HPDE6-E6E7 (cell line): ENCODE measurements around the gene CA9.
A peak's percentile ranks its signal among the peaks of the same experiment; 100 is the strongest.
"Not testable (repeated sequence)": the region's sequence is repeated elsewhere in the genome, so short reads cannot be mapped to it uniquely, and the experiment has no call there.

Experiments used
- DNase-seq: peaks from one replicate; pipeline ENCODE4 v3.0.0; 2011; ENCODE audit warnings: missing footprints; ENCODE audit errors: extremely low spot score

Gene CA9

DNA sequence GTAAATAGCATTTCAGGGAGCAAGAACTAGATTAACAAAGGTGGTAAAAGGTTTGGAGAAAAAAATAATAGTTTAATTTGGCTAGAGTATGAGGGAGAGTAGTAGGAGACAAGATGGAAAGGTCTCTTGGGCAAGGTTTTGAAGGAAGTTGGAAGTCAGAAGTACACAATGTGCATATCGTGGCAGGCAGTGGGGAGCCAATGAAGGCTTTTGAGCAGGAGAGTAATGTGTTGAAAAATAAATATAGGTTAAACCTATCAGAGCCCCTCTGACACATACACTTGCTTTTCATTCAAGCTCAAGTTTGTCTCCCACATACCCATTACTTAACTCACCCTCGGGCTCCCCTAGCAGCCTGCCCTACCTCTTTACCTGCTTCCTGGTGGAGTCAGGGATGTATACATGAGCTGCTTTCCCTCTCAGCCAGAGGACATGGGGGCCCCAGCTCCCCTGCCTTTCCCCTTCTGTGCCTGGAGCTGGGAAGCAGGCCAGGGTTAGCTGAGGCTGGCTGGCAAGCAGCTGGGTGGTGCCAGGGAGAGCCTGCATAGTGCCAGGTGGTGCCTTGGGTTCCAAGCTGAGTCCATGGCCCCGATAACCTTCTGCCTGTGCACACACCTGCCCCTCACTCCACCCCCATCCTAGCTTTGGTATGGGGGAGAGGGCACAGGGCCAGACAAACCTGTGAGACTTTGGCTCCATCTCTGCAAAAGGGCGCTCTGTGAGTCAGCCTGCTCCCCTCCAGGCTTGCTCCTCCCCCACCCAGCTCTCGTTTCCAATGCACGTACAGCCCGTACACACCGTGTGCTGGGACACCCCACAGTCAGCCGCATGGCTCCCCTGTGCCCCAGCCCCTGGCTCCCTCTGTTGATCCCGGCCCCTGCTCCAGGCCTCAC, at the start of gene CA9:
CA9 (plus strand) TSS at position 797 of the 893 bp plus-strand sequence; CDS start at position 829, 32 bp downstream.
- DNase-seq: peak; percentile 54

GRCh38 chr9:35627575-35627974, 46.2 kb upstream of the CA9 start:
- DNase-seq: no peak

GRCh38 chr9:35628389-35628991, 45.2 kb upstream of the CA9 start:
- DNase-seq: no peak

GRCh38 chr9:35629597-35629996, 44.1 kb upstream of the CA9 start:
- no peak for DNase-seq

GRCh38 chr9:35635730-35636129, 38.0 kb upstream of the CA9 start:
- DNase-seq: no peak

DNA sequence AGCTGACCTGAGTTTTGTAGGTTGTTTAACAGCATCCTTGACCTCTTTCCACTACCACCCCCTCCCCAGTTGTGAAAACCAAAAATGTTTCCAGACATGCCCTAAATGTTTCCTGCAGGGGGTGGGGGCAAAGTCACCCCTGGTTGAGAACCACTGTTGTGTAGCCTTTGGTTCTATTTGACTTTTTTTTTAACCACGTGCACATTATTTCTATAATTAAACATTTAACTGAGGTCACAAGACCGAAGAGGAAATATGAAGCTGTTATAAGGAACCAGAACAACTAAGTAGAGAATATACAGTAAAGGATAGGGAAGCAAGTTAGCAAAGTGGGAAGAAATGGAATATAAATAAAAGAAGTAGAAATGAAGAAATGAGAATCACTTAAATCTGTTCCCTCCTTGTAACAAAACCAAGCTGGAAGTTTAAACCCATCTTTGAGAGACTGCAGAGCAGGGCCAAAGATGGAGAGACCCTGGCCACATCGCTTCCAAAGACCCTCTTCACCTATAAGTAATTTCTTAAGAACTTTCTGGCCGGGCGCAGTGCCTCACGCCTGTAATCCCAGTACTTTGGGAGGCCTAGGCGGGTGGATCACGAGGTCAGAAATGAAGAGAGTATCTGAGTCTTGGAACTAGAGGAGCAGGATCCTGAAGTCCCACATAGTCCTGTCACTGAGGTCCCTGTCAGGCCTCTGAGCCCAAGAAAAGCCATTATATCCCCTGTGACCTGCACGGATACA, 37.4 kb upstream of the CA9 start:
- DNase-seq: no peak

DNA sequence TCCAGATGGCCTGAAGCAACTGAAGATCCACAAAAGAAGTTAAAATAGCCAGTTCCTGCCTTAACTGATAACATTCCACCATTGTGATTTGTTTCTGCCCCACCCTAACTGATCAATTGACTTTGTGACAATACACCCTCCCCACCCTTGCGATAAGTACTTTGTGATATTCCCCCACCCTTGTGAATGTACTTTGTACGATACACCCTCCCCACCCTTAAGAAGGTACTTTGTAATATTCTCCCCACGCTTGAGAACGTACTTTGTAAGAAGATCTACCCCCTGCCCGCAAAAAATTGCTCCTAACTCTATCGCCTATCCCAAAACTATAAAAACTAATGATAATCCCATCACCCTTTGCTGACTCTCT, 36.9 kb upstream of the CA9 start:
- DNase-seq: not testable (repeated sequence)

DNA sequence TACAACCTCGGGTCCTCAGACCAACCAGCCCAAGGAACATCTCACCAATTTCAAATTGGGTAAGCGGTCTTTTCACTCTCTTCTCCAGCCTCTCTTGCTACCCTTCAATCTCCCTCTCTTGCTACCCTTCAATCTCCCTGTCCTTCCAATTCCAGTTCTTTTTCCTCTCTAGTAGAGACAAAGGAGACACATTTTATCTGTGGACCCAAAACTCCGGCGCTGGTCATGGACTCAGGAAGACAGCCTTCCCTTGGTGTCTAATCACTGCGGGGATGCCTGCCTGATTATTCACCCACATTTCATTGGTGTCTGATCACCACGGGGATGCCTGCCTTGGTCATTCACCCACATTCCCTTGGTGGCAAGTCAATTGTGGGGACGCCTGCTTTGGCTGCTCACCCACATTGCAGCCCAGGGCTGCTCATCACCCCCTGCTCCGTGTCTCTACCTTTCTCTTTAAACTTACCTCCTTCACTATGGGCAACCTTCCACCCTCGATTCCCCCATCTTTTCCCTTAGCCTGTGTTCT, 36.2 kb upstream of the CA9 start:
- not testable (repeated sequence) for DNase-seq

- not testable (repeated sequence) for DNase-seq
Observed at GRCh38 chr9:35638751-35639150, 35.0 kb upstream of the CA9 start.

DNA sequence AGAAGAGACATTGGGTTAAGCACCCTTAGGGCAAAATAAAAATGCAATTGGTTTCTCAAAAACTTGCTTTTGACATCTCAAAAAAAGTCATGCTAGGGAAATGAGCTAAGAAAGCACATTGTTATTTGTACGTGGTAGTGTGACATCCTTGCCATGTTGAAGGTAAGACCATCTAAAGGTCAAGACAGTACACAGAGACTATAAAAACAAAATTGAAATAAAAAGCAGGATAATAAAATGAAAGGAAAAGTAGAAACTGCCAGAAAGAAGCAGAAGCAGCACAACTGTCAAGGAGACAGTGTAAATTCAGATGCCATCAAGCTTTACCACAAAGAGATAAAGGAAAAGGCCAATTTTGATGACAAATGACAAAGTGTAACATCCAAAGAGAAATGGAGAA, 34.5 kb upstream of the CA9 start:
- DNase-seq: not testable (repeated sequence)

GRCh38 chr9:35639631-35640030, 34.1 kb upstream of the CA9 start:
- DNase-seq: no peak

DNA sequence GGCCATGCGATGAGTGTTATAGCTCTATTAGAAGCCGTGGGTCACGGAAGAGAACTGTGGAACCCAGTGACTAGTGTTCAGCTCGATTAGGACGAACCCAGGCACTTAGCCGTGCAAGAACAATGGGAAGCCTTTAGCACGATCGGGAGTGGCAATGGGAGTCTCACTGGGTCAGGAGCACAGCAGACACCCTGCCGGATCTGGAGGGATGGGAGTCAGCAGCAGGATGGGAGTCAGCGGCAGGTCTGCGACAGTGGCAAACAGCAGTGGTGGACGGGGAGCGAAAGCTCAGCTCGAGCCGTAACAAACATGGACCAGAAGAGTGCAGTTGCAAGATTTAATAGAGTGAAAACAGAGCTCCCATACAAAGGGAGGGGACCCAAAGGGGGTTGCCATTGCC, 33.3 kb upstream of the CA9 start:
- DNase-seq: not testable (repeated sequence)

DNA sequence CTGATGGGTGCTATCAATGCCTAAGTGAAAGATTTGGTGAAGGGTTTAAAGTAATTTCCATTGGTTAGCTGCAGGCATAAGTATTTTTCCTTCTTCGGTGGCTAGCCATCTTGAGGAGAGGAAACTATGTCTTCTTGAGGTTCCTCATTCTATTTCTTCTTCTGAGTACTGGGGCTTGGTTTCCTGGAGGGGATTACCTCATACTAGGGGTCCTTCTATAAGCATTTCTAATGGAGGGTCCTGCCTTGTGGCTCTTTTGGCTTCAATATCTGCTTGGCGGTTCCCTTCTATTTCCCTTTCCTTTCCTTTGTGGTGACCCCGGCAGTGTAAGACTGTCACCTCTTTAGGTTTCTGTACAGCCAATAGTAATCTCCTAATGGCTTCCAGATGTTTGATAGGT, 32.2 kb upstream of the CA9 start:
- not testable (repeated sequence) for DNase-seq

DNA sequence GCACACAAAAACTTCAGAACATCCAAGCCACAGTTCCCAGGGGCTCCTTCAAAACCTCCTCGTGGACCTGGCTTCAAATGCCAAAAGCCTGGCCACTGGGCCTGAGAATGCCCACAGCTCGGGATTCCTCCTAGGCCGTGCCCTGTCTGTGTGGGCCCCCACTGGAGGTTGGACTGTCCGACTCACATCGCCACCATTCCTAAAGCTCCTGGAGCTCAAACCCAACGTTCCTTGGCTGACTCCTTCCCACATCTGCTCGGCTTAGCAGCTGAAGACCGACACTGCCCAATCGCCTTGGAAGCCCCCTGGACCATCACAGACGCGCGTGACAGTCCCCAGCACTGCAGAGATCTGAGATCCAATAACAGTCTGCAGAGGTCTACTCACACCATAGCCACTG, 30.7 kb upstream of the CA9 start:
- DNase-seq: no peak

GRCh38 chr9:35645736-35646135, 28.0 kb upstream of the CA9 start:
- DNase-seq: not testable (repeated sequence)

DNA sequence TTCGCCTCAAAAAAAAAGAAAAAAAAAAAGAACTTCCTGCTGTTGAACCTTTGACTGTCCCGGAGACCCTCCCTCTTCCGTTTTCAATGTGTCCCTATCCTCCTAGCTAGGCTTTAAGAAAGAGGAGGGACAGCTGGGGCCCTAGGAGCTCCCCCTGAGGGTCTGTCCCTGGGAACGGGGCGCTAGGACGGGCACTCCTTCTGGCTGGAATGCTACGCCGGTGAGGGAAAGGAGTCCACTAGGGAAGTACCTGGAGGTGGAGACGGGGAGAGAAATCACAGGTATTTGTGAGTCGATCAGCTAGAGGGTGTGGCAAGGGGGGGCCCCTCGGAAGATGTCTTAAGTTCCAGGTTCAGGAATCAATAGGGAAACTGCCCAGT, 27.6 kb upstream of the CA9 start:
- DNase-seq: peak; percentile 91

GRCh38 chr9:35646533-35647265, 27.0 kb upstream of the CA9 start:
- DNase-seq: peak; percentile 91

DNA sequence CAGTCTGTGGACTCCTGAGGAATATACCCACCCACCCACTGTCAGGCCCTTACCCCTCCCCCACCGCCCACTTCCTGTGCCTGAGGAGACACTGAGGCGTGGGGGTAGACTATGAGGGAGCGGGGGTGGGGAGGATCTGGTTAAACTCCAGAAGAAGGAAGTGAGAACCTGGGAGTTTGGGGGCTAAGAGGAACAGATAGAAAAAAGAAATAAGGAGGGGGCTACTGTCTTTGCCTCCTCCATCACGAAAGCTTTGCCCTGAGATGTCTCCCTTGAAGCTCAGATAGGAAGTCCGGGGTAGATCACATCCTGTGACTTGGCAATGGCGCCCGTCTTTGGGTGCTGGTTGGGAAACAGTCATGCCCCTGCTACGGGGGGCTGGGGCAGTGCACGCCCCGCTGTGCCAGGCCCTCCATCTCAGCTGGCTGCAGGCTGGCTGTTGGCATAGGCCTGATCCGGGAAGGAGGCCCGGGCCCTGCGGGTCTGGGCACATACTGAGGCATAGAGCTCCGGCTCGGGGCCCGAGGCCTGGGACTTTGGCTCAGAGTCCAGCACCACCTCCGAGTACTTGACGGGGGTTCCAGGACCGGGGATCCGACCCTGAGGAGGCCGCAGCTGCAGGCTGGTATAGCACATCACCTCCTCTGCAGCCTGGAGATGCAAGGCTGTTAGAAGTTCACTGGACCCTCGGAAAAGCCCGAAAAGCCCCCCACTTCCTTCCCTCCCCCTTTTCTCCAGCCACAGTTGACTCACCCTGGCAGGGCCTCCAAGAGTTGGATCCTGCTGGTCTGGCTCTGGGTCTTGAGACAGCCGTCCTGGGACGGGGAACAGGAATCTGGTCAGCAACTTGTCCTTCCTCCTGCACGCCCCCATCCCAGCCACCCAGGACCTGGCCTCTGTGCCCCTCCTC, 24.0 kb upstream of the CA9 start:
- DNase-seq: no peak

DNA sequence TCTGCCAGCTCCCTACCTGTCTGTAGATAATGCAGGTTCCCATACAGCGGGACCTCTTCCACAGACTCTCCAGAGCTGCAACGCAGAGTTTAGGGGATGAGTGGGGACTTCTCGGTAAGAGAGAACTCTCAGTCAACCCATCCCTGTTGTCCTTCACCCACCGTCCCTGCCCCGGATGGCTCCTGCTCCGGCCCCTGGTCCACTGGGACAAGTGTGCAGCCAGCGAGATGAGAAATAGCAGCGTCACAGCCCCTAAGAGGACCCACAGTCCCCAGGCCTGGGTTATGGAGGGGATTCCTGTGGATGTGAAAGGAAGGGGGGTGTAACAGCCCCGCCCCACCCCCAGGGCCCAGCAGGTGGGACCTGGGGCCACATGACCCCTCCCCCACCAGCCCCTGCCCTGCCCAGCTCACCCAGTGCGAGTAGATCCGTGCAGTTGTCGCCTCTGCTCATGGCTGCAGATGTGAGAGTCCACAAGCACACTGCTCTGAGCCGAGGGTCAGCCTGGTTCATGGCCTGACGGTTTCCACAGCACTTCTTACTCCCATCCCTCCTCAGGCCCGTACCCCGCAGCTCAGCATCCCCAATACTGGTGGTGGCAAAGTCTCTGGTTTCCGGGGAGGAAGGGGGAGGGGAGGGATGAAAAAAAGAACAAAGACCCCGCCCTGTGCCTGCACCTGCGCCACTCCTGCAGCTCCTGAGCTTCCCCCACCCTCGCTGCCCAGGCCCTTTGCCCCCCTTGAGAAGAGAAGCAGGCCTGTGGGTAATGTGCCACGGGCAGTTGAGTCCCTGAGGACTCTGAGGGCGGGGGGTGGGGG, 23.2 kb upstream of the CA9 start, which contains the start of gene SIT1:
SIT1 (minus strand) TSS at position 591 of the 818 bp plus-strand sequence; CDS start at position 513, 78 bp downstream.
- no peak for DNase-seq
